GM12878 (cell line): Measurements from ENCODE around the gene SYNM. TPM values are rescaled to one million over a fixed set of nuclear protein-coding genes. Genes with fewer than 3 reads are reported as not detected.

Experiments used
- ATAC-seq: fragments of 200-7000 bp; cut with Tn5 transposase; 3 replicates; pipeline ENCODE4 v1.9.1; 2020; ENCODE audit warnings: mild to moderate bottlenecking, moderate library complexity
- BruUV-seq: library from RNA; stranded (reverse); fragments of 400-500 nt; replicated peaks from 2 replicates; lab custom pipeline; 2021; lab: Mats Ljungman, UMichigan
- CTCF ChIA-PET: fragments of 300-600 bp; sonication (Branson Sonifier 250); formaldehyde crosslinking; extraction: SDS; loops from one replicate; lab custom pipeline; 2021; ENCODE audit warnings: inconsistent platforms; lab: Yijun Ruan, JAX
- POLR2A ChIA-PET: fragments of 350-600 bp; formaldehyde crosslinking; extraction: SDS; loops from one replicate; lab custom pipeline; 2021; ENCODE audit warnings: inconsistent platforms; lab: Charles Lee
- RAD21 ChIA-PET: fragments of 300-600 bp; sonication (Branson Sonifier 250); formaldehyde crosslinking; loops from one replicate; lab custom pipeline; 2023; ENCODE audit warnings: antibody characterized with exemption; ENCODE audit not compliant: unreplicated experiment; lab: Charles Lee
- SMC1A ChIA-PET: fragments of 300-600 bp; sonication (Branson Sonifier 250); formaldehyde crosslinking; loops from one replicate; lab custom pipeline; 2023; ENCODE audit not compliant: unreplicated experiment, uncharacterized antibody; lab: Charles Lee
- DNase-seq: peaks from one replicate; pipeline ENCODE4 v3.0.0-alpha.2; 2011; ENCODE audit warnings: low read depth, low spot score
- FAIRE-seq: peaks from 3 replicates; lab custom pipeline; 2011; peaks lifted over from hg19 to GRCh38; lab: Jason Lieb, UNC
- H2AFZ ChIP-seq: 2 replicates; pipeline ENCODE4 v1.6.0; 2011; ENCODE audit warnings: low read depth, low read length, control low read depth; ENCODE audit not compliant: control insufficient read depth
- H3K27ac ChIP-seq: 2 replicates; pipeline ENCODE4 v1.5.1; 2011; ENCODE audit warnings: control low read depth; ENCODE audit not compliant: control insufficient read depth, insufficient read depth
- H3K27me3 ChIP-seq, 2 experiments: replicated peaks in 1 of 2; 2 replicates each; pipeline versions ENCODE4 v1.6.0 to v1.6.1; 2011; ENCODE audit warnings: low read length in 1 of 2; ENCODE audit not compliant: control insufficient read depth in 2 of 2, insufficient read depth in 2 of 2
- H3K36me3 ChIP-seq, 2 experiments: 2 replicates each; pipeline ENCODE4 v1.5.1; 2011; ENCODE audit warnings: low read length in 1 of 2; ENCODE audit not compliant: control insufficient read depth in 2 of 2, insufficient read depth in 2 of 2
- H3K4me1 ChIP-seq: 2 replicates; pipeline ENCODE4 v1.6.1; 2011; ENCODE audit warnings: mild to moderate bottlenecking, low read length, moderate library complexity, mixed read lengths; ENCODE audit not compliant: control insufficient read depth, insufficient read depth
- H3K4me2 ChIP-seq: 2 replicates; pipeline ENCODE4 v1.6.0; 2011; ENCODE audit warnings: control low read depth; ENCODE audit not compliant: control insufficient read depth, insufficient read depth
- H3K4me3 ChIP-seq: fragments of 200-600 bp; sonication (generic); 2 replicates; pipeline ENCODE4 v1.5.1; 2016
- H3K79me2 ChIP-seq: 2 replicates; pipeline ENCODE4 v1.6.0; 2011; ENCODE audit warnings: low read length; ENCODE audit not compliant: control insufficient read depth, insufficient read depth
- H3K9ac ChIP-seq: 2 replicates; pipeline ENCODE4 v1.8.0; 2011; ENCODE audit warnings: low read length, control low read depth, mixed read lengths; ENCODE audit not compliant: control insufficient read depth, insufficient read depth
- H3K9me3 ChIP-seq: replicated peaks from 3 replicates; pipeline ENCODE4 v1.5.1; 2011; ENCODE audit warnings: mild to moderate bottlenecking, low read length; ENCODE audit not compliant: control insufficient read depth, insufficient read depth
- H4K20me1 ChIP-seq: 2 replicates; pipeline ENCODE4 v1.6.0; 2011; ENCODE audit not compliant: control insufficient read depth, insufficient read depth
- ASH2L ChIP-seq: fragments of 300-600, 200-600 bp; sonication (generic); IDR thresholded peaks from 2 replicates; pipeline ENCODE4 v1.6.1; 2017; ENCODE audit warnings: low read depth, mild to moderate bottlenecking, borderline replicate concordance
- CHD2 ChIP-seq: IDR thresholded peaks from 2 replicates; pipeline ENCODE4 v1.6.1; 2011; ENCODE audit warnings: low read depth, low read length, improper control_type of control experiment, borderline replicate concordance
- JUNB ChIP-seq: IDR thresholded peaks from 2 replicates; pipeline ENCODE4 v1.6.1; 2016; ENCODE audit warnings: antibody characterized with exemption, mild to moderate bottlenecking
- MEF2A ChIP-seq: IDR thresholded peaks from 2 replicates; pipeline ENCODE4 v1.6.1; 2011; ENCODE audit warnings: low read depth, mild to moderate bottlenecking, low read length, moderate library complexity; ENCODE audit not compliant: insufficient read depth
- NFXL1 ChIP-seq: fragments of 450-650 bp; IDR thresholded peaks from 2 replicates; pipeline ENCODE4 v1.6.1; 2017; ENCODE audit warnings: antibody characterized with exemption, mild to moderate bottlenecking, borderline replicate concordance
- NR2C2 ChIP-seq: IDR thresholded peaks from 2 replicates; pipeline ENCODE4 v1.6.1; 2011; ENCODE audit warnings: borderline replicate concordance, low read depth; ENCODE audit not compliant: control insufficient read depth, insufficient read length
- POLR2AphosphoS5 ChIP-seq: IDR thresholded peaks from 2 replicates; pipeline ENCODE4 v1.6.1; 2011; ENCODE audit warnings: mild to moderate bottlenecking, low read length, inconsistent platforms
- SP1 ChIP-seq: IDR thresholded peaks from one replicate; pipeline ENCODE4 v1.6.1; 2011; ENCODE audit warnings: low read depth, low read length
- SPI1 ChIP-seq: IDR thresholded peaks from 2 replicates; pipeline ENCODE4 v1.6.1; 2011; ENCODE audit warnings: low read depth, mild to moderate bottlenecking, low read length, moderate library complexity, borderline replicate concordance; ENCODE audit not compliant: insufficient read depth
- SUZ12 ChIP-seq: fragments of 200-600 bp; sonication (generic); IDR thresholded peaks from one replicate; pipeline ENCODE4 v1.6.1; 2018; ENCODE audit warnings: antibody characterized with exemption, mild to moderate bottlenecking; ENCODE audit not compliant: unreplicated experiment
- TARDBP ChIP-seq: IDR thresholded peaks from 2 replicates; pipeline ENCODE4 v1.6.1; 2016; ENCODE audit warnings: borderline replicate concordance
- ZBTB33 ChIP-seq: fragments of 450-650 bp; IDR thresholded peaks from 2 replicates; pipeline ENCODE4 v1.6.1; 2017; ENCODE audit warnings: mild to moderate bottlenecking
- ZNF24 ChIP-seq: fragments of 450-650 bp; IDR thresholded peaks from 2 replicates; pipeline ENCODE4 v1.6.1; 2017; ENCODE audit warnings: antibody characterized with exemption, mild to moderate bottlenecking
- ZSCAN29 ChIP-seq: fragments of 450-650 bp; IDR thresholded peaks from 2 replicates; pipeline ENCODE4 v1.6.1; 2017; ENCODE audit warnings: mild to moderate bottlenecking, moderate library complexity
- WGBS: methylation state at CpG from one replicate; pipeline ENCODE4 v1.1.6; 2016; ENCODE audit warnings: low lambda C conversion rate; ENCODE audit not compliant: insufficient replicate concordance, insufficient coverage; ENCODE audit errors: missing lambda C conversion rate; 5-methylcytosine and 5-hydroxymethylcytosine counted together
- in situ Hi-C: fragments of 300-500 bp; cut with MboI; formaldehyde crosslinking; loops from 9 replicates; pipeline ENCODE4 v1.14.3; 2018; ENCODE audit warnings: mixed read lengths
- intact Hi-C: fragments of 100-400 bp; cut with micrococcal nuclease; formaldehyde crosslinking; loops from one replicate; pipeline ENCODE4 v1.14.2; 2022; ENCODE audit not compliant: unreplicated experiment
- polyA plus RNA-seq, 11 experiments: library from polyadenylated mRNA; depleted of rRNA in 4 of 11; unstranded in 6 of 11; stranded (reverse) in 5 of 11; fragments of >200 nt; fragmentation: Nextera tagmentation in 4 of 11; fragmentation: Illumina TruSeq in 1 of 11; extraction: Ambion mirVana in 4 of 11; extraction: Trizol in 1 of 11; gene quantifications; 1 replicate in 1 of 11; 2 replicates in 10 of 11; pipeline versions ENCODE4 v1.2.1 to v1.2.3, GENCODE V29; 2011 to 2016; ENCODE audit warnings: inconsistent platforms in 2 of 11, missing spikeins in 2 of 11, low read depth in 1 of 11
- total RNA-seq, 4 experiments: library from RNA; depleted of rRNA in 3 of 4; stranded (reverse); fragments of >200 nt in 3 of 4; fragmentation: Illumina TruSeq in 1 of 4; extraction: Trizol in 1 of 4; gene quantifications; 2 replicates each; pipeline versions ENCODE4 v1.2.1 to v1.2.3, GENCODE V29; 2013 to 2021
- TF ChIP-seq, protein P1 (sequence below), 3 experiments: IDR thresholded peaks in 2 of 3; conservative IDR thresholded peaks in 1 of 3; 2 replicates each; pipeline ENCODE4 v1.5.1; 2011; ENCODE audit warnings: low read depth in 3 of 3, low read length in 3 of 3, mild to moderate bottlenecking in 3 of 3, control low read depth in 2 of 3, moderate library complexity in 2 of 3, inconsistent platforms in 1 of 3, mixed read lengths in 1 of 3; ENCODE audit not compliant: control insufficient read depth in 2 of 3, insufficient read depth in 1 of 3; ENCODE audit errors: extremely low read depth in 1 of 3

Gene SYNM
- total and polyA plus RNA-seq, 10 of the 15 experiments (the other 5 are each of a cell fraction or from before 2014, with no cell fraction given), result 0.05 to 1.1 (median 0.89) TPM; not detected in 1

DNA sequence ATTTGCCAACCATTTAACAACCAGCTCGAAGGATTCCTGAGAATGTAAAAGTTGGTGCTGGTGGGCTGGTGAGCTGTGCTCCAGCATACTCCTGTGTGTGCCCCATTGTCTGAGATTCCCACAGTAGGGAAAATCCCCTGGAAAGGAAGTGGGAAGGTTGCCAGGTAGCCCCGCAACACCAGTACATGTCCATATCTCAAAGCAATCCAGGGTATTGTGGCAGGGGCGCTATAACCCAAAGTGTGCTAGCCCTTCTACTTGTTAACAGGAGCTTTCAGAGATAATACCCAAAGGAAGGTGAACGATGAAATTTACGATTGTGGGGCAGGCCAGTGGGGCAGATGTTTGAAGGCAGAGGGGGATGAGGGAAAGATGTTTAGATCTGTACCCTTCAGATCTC lies 42.7 kb upstream of the SYNM start (continued):
- TF ChIP-seq CHD2 (no peak), SPI1 (no peak), SUZ12 (no peak), NFXL1 (no peak), ASH2L (no peak)
- TF ChIP-seq, protein P1, sequence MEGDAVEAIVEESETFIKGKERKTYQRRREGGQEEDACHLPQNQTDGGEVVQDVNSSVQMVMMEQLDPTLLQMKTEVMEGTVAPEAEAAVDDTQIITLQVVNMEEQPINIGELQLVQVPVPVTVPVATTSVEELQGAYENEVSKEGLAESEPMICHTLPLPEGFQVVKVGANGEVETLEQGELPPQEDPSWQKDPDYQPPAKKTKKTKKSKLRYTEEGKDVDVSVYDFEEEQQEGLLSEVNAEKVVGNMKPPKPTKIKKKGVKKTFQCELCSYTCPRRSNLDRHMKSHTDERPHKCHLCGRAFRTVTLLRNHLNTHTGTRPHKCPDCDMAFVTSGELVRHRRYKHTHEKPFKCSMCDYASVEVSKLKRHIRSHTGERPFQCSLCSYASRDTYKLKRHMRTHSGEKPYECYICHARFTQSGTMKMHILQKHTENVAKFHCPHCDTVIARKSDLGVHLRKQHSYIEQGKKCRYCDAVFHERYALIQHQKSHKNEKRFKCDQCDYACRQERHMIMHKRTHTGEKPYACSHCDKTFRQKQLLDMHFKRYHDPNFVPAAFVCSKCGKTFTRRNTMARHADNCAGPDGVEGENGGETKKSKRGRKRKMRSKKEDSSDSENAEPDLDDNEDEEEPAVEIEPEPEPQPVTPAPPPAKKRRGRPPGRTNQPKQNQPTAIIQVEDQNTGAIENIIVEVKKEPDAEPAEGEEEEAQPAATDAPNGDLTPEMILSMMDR (IDR thresholded peaks at IDR 0.05 in 2 of 3, conservative IDR thresholded peaks at IDR 0.05 in 1 of 3; ENCODE audit: control insufficient read depth in 2 of 3, extremely low read depth in 1 of 3, insufficient read depth in 1 of 3, low read depth in 3 of 3, low read length in 3 of 3), result no peak

DNA sequence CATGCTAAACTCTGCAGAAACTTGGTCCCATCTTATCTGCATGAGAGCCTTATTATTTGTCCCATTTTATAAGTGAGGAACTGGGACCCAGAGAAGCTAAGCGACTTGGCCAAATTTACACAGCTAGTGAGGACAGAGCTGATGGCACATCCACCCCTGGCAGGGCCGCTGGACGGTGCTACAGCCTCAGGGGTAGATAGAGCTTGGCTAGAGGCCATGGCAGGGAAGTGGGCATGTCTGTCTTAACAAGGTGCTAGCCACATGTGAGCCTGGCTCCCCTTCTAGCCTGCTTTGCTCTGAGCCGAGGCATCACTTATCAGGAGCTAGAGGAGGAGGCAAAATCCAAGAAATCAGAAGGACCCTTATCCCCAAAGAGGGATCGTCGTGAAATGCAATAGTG lies 36.7 kb upstream of the SYNM start:
- intact Hi-C loops (no loop called here), in situ Hi-C loops (loop anchor here (5.0 kb wide), 1 partner anchor 551 kb away; no protein-coding TSS in a partner anchor)
- FAIRE-seq (no peak), DNase-seq (no peak), ATAC-seq (no peak)
- no peak overlapping the region for H3K4me2 ChIP-seq
- H3K79me2 ChIP-seq, result no peaks in the 10 kb centered on the region
- no peak overlapping the region for H3K4me3 ChIP-seq
- ChIA-PET POLR2A (no interaction called here), CTCF (interaction anchor here (1.1 to 2.0 kb wide), 3 partner anchors 9 to 11 kb away, joined by 4 to 6 read pairs (median 4); no protein-coding TSS in a partner anchor), SMC1A (interaction anchor here (0.7 to 2.1 kb wide), 8 partner anchors 9 to 327 kb away, joined by 3 to 6 read pairs (median 3); no protein-coding TSS in a partner anchor), RAD21 (interaction anchor here (1.4 kb wide), 1 partner anchor 8 kb away, joined by 3 read pairs; no protein-coding TSS in a partner anchor)
- no peaks in the 10 kb centered on the region for H3K36me3 ChIP-seq
- H3K27ac ChIP-seq, result no peak overlapping the region
- 44% methylated on average over 6 of the region's 6 CpGs for WGBS
- H3K4me1 ChIP-seq, result peaks cover 1% of the 10 kb centered on the region
- H3K9ac ChIP-seq, result no peak overlapping the region
- no peak overlapping the region for H2AFZ ChIP-seq
- H3K27me3 ChIP-seq, result no peaks in the 10 kb centered on the region
- TF ChIP-seq JUNB (no peak), MEF2A (no peak), ASH2L (no peak), POLR2AphosphoS5 (no peak), ZNF24 (no peak), TARDBP (no peak), ZBTB33 (no peak), ZSCAN29 (no peak), SP1 (no peak), NR2C2 (no peak)
- no TSS peak for BruUV-seq
- H4K20me1 ChIP-seq, result no peaks in the 10 kb centered on the region
- H3K9me3 ChIP-seq, result no peaks in the 10 kb centered on the region
